SK-N-MC (cell line): ENCODE results near the gene CCDC57.

Experiments
- DNase-seq: peaks from one replicate; pipeline ENCODE4 v3.0.0-alpha.2; 2011; ENCODE audit warnings: low read depth, low spot score
- H3K27ac ChIP-seq: fragments of 200-600 bp; sonication (generic); 2 replicates; pipeline ENCODE4 v1.5.1; 2016; ENCODE audit warnings: mixed run types
- H3K36me3 ChIP-seq: fragments of 200-600 bp; sonication (generic); 2 replicates; pipeline ENCODE4 v1.6.1; 2017; ENCODE audit warnings: antibody characterized with exemption, low read length, mixed read lengths; ENCODE audit not compliant: insufficient read depth
- H3K4me3 ChIP-seq: fragments of 200-600 bp; sonication (generic); 2 replicates; pipeline ENCODE4 v1.5.1; 2016
- H3K9ac ChIP-seq: fragments of 200-600 bp; sonication (generic); 2 replicates; pipeline ENCODE4 v1.8.0; 2017; ENCODE audit warnings: mixed run types, mixed read lengths; ENCODE audit not compliant: insufficient read length
- H3K9me3 ChIP-seq: fragments of 200-600 bp; sonication (generic); 2 replicates; pipeline ENCODE4 v1.6.1; 2017; ENCODE audit warnings: low read depth, mild to moderate bottlenecking, antibody characterized with exemption, low read length, moderate library complexity, mixed read lengths
- EZH2 ChIP-seq: fragments of 200-600 bp; sonication (generic); IDR thresholded peaks from one replicate; pipeline ENCODE4 v1.6.1; 2017; ENCODE audit warnings: antibody characterized with exemption
- FOXP2 ChIP-seq: optimal IDR thresholded peaks from 2 replicates; pipeline ENCODE3; 2011; ENCODE audit warnings: mild to moderate bottlenecking, moderate library complexity; ENCODE audit not compliant: insufficient read depth; ENCODE audit errors: extremely low read length, control extremely low read depth
- POLR2AphosphoS5 ChIP-seq: IDR thresholded peaks from 2 replicates; pipeline ENCODE4 v1.6.1; 2012; ENCODE audit warnings: mild to moderate bottlenecking, low read depth, low read length, borderline replicate concordance

The CCDC57 gene

GRCh38 chr17:82231562-82232321 is 19.1 kb upstream of the CCDC57 start:
- H3K27ac ChIP-seq = no peak overlapping the region
- H3K9me3 ChIP-seq = no peaks in the 10 kb centered on the region
- H3K36me3 ChIP-seq = no peaks in the 10 kb centered on the region
- no peak overlapping the region for H3K9ac ChIP-seq
- H3K4me3 ChIP-seq = no peak overlapping the region
- DNase-seq = no peak
- TF ChIP-seq EZH2 = no peak
- TF ChIP-seq POLR2AphosphoS5 = no peak
- no peak for TF ChIP-seq FOXP2

GRCh38 chr17:82231312-82231561 is 18.6 kb upstream of the CCDC57 start:
- Histone ChIP-seq H3K4me3 (no peak overlapping the region), H3K9me3 (no peaks in the 10 kb centered on the region), H3K36me3 (no peaks in the 10 kb centered on the region), H3K27ac (no peak overlapping the region), H3K9ac (no peak overlapping the region)
- DNase-seq = no peak
- TF ChIP-seq EZH2 = no peak
- no peak for TF ChIP-seq FOXP2
- no peak for TF ChIP-seq POLR2AphosphoS5

DNA sequence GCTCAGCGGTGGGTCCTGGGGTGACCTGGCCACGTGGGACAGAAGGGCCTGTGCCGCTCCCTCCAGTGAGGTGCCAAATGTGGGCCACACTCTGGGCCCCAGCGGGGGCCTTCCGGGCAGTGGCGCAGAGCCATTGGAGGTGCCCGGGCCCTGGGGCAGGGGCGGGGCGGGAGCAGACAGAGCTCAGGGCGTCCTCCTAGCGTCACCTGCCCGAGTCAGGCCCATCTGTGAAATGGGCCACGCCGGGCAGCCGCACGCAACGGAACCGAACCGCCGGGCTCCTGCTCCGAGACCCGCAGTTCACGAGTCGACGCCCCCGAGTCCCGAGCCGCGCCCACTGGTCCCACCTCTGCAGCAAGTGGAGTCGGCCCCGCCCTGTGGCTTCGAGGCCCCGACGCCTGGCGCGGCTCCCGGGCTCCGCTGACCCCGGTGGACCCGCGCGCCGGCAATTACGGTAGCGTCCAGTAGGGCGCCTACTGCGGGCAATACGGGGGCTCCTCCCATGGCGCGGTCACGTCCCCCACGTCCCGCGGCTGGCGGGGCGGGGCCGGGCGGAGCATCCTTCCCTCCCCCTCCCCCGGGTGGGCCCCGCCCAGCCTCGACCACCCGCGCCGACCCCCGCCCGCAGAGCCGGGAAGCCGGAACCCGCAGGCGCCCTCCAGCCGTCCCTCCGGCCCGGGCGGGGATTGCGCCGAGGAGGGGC is 18.1 kb upstream of the CCDC57 start:
- TF ChIP-seq POLR2AphosphoS5 (no peak), FOXP2 (no peak), EZH2 (no peak)
- DNase-seq = no peak
- Histone ChIP-seq H3K9ac (no peak overlapping the region), H3K4me3 (no peak overlapping the region), H3K27ac (no peak overlapping the region), H3K36me3 (no peaks in the 10 kb centered on the region), H3K9me3 (no peaks in the 10 kb centered on the region)

DNA sequence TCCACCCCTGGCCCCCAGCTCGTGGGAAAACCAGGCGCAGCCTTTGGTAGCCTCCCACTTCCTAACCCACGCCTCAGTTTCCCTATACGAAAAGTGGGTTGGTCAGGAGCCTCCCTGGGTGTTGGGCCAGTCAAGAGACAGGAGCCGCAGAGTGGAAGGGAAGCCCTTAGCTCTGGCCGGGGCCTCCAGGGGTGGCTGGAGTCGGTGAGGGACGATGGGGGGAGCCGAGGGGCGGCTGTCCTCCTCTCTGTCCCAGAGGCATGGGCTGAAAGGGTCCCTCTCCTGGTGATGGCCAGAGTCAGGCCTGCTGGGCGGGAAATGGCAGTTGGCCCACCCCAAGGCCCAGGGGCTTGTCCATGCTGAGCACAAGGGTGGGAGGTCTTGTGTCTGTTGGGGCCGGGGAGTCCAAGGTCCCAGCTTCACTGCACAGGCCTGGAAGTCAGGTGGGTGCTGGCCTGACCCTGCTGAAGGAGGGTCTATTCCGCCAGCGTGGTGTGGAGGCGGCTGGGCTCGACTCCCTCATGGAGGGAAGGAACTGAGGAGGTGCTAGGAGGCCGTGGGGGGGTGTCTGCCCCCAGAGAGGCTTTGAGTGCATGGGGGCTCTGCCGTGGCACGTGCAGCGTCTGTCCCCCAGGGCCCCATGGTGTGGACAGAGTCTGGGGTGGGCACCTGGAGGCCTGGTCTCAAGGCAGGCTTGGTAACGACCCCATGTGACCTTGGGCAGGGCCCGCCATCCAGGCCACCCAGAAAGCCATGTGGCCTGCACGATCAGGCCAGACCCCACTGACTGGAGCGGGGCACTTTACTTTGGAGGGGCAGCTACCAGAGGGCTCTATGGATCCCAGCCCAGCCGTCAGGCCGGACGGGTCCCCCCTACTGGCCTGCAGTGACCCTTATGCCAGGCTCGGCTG is 17.3 kb upstream of the CCDC57 start:
- no peak for DNase-seq
- Histone ChIP-seq H3K27ac (no peak overlapping the region), H3K9ac (no peak overlapping the region), H3K36me3 (no peaks in the 10 kb centered on the region), H3K9me3 (no peaks in the 10 kb centered on the region), H3K4me3 (no peak overlapping the region)
- TF ChIP-seq POLR2AphosphoS5 (no peak), FOXP2 (no peak), EZH2 (no peak)

DNA sequence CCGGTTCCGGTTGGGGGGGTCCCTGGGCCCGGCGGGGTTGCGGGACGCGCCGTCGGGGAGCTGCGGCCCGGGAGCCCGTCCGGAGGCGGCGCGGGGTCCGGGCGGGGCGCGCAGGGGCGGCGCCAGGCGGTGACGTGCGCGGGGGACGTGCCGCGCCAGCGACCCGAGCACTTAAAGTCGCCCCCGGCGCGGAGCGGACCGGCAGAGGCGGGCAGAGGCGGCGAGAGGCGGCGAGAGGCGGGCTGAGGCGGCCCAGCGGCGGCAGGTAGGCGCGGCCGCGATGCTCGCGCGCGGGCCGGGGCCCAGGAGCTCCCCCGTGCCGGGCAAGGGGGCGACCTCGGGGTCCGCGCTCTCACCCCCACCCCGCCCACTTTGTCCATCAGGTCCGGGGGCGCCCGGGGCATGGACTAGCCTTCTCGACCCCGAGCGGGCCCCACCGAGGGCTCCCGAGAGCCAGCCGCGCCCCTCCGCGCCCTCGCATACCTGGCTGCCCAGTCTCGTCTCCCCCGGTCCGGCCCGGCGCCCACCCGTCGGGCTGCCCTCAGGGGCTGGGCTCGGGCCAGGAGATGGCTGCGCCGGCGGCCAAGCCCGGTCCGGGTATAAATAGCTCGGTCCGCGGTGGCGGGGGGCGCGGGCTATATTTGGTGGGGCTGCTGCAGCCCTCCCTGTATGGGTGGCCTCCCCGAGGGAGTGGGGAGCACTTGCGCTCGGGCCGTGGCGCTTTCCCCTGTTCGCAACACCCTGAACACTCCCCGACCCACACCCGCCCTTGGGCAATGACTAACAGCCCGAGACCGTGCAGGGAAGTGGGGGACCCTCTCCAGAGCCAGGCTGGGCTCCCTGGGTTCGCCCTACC is 16.4 kb upstream of the CCDC57 start, which contains the start of gene SLC16A3:
SLC16A3 (plus strand) TSS at position 201 of the 856 bp plus-strand sequence. CDS start 6,967 bp downstream, outside the sequence.
- no peak within 1 kb of the TSS for H3K27ac ChIP-seq
- H3K9me3 ChIP-seq = no peaks in the 10 kb centered on the region
- H3K9ac ChIP-seq = no peak within 1 kb of the TSS
- TF ChIP-seq EZH2 = no peak
- TF ChIP-seq POLR2AphosphoS5 = no peak
- no peak for TF ChIP-seq FOXP2
- H3K4me3 ChIP-seq = no peak within 1 kb of the TSS
- no peaks in the 10 kb centered on the region for H3K36me3 ChIP-seq
- DNase-seq = no peak

- Histone ChIP-seq H3K27ac (no peak overlapping the region), H3K4me3 (no peak overlapping the region), H3K36me3 (no peaks in the 10 kb centered on the region), H3K9me3 (no peaks in the 10 kb centered on the region), H3K9ac (no peak overlapping the region)
- TF ChIP-seq EZH2 = no peak
- no peak for DNase-seq
Measured at GRCh38 chr17:82228278-82228841, 15.7 kb upstream of the CCDC57 start.

DNA sequence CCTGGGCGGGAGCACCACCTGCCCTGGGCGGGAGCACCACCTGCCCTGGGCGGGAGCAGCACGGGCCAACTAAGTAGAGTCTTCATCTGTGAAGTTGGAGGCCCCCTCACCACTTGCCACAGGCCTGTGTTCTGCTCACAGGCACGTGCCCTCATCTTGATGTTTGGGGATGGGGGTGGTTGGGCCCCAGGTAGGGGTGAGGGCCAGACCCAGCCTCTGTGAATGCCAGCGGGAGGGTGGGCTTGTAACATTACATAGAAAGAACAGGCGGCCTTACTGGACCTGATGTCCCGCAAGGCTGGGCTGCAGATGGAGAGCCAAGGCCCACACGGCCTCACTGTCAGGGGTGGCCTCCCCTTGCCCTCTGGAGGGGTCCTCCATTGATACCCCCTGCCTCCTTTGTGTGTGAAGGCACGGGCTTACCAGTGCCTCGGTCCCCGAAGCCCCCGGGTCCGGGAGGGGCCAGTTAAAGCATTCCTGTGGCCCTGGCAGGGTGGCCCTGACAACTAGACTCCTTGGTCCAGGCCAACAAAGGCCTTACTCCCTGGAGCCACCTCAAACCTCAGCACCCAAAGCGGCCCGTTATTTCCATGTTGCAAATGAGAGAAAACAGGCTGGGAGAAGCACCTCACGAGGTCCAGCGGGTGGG is 15.1 kb upstream of the CCDC57 start:
- Histone ChIP-seq H3K27ac (no peak overlapping the region), H3K4me3 (no peak overlapping the region), H3K36me3 (no peaks in the 10 kb centered on the region), H3K9ac (no peak overlapping the region), H3K9me3 (no peaks in the 10 kb centered on the region)
- DNase-seq = no peak
- TF ChIP-seq FOXP2 (no peak), EZH2 (no peak), POLR2AphosphoS5 (no peak)
